K562 (cell line): Measurements from ENCODE around the gene ADARB2. TPM values are rescaled to one million over a fixed set of nuclear protein-coding genes. Genes with fewer than 3 reads are reported as not detected.

Source experiments
- ATAC-seq: fragments of 200-7000 bp; cut with Tn5 transposase; 3 replicates; pipeline ENCODE4 v1.9.1; 2020; ENCODE audit warnings: moderate library complexity
- BruUV-seq: library from RNA; stranded (reverse); fragments of 400-500 nt; replicated peaks from 2 replicates; lab custom pipeline; 2021; lab: Mats Ljungman, UMichigan
- CTCF ChIA-PET: fragments of 300-600 bp; formaldehyde crosslinking; extraction: SDS; loops from one replicate; lab custom pipeline; 2021; ENCODE audit warnings: low intra/inter-chr PET ratio; lab: Yijun Ruan, JAX
- POLR2A ChIA-PET: fragments of 300-600, 350-650 bp; sonication (Branson Sonifier 250); formaldehyde crosslinking; extraction: SDS; loops from one replicate; lab custom pipeline; 2021; ENCODE audit warnings: antibody characterized with exemption, inconsistent platforms; lab: Yijun Ruan, JAX
- DNase-seq, 4 experiments: peaks; one replicate each; pipeline versions ENCODE4 v3.0.0 to v3.0.0-alpha.2; 2011 to 2018; ENCODE audit warnings: low spot score in 3 of 4, mixed read lengths in 3 of 4; ENCODE audit errors: extremely low read depth in 1 of 4
- FAIRE-seq: peaks from 2 replicates; lab custom pipeline; 2011; peaks lifted over from hg19 to GRCh38; lab: Jason Lieb, UNC
- H2AFZ ChIP-seq: 2 replicates; pipeline ENCODE4 v1.6.0; 2011; ENCODE audit warnings: low read depth, low read length, control low read depth, inconsistent platforms
- H3K27ac ChIP-seq: fragments of 200-600 bp; 3 replicates; pipeline ENCODE4 v1.8.0; 2011; ENCODE audit warnings: low read depth, mild to moderate bottlenecking, control low read depth, inconsistent platforms, low read length, moderate library complexity, mixed read lengths; ENCODE audit errors: extremely low read depth
- H3K27me3 ChIP-seq, 2 experiments: fragments of 300-600 bp in 1 of 2; 2 replicates in 1 of 2; 3 replicates in 1 of 2; pipeline versions ENCODE4 v1.6.0 to v1.8.0; 2011; ENCODE audit warnings: inconsistent platforms in 2 of 2, low read length in 2 of 2, mild to moderate bottlenecking in 1 of 2, mixed read lengths in 1 of 2, moderate library complexity in 1 of 2; ENCODE audit not compliant: control insufficient read depth in 2 of 2, insufficient read depth in 2 of 2
- H3K36me3 ChIP-seq: fragments of 300-600 bp; 3 replicates; pipeline ENCODE4 v1.8.0; 2011; ENCODE audit warnings: mild to moderate bottlenecking, low read length, inconsistent platforms; ENCODE audit not compliant: control insufficient read depth, insufficient read depth
- H3K4me1 ChIP-seq, 2 experiments: fragments of 200-600 bp in 1 of 2; replicated peaks in 1 of 2; 2 replicates in 1 of 2; 3 replicates in 1 of 2; pipeline versions ENCODE4 v1.5.1 to v1.8.0; 2011; ENCODE audit warnings: inconsistent platforms in 2 of 2, low read length in 2 of 2, mild to moderate bottlenecking in 1 of 2, mixed read lengths in 1 of 2, moderate library complexity in 1 of 2; ENCODE audit not compliant: control insufficient read depth in 2 of 2, insufficient read depth in 2 of 2
- H3K4me2 ChIP-seq: 2 replicates; pipeline ENCODE4 v1.6.1; 2011; ENCODE audit warnings: low read length, control low read depth, inconsistent platforms, mixed read lengths; ENCODE audit not compliant: insufficient read depth
- H3K4me3 ChIP-seq: fragments of 200-600 bp; sonication (generic), shearing (Covaris generic); 2 replicates; pipeline ENCODE4 v1.5.1; 2016; ENCODE audit warnings: control low read depth, inconsistent platforms
- H3K79me2 ChIP-seq: fragments of 200-600 bp; 3 replicates; pipeline ENCODE4 v1.8.0; 2011; ENCODE audit warnings: low read length, inconsistent platforms; ENCODE audit not compliant: control insufficient read depth, insufficient read depth
- H3K9ac ChIP-seq, 2 experiments: 2 replicates each; pipeline versions ENCODE4 v1.6.0 to v1.6.1; 2011; ENCODE audit warnings: low read depth in 2 of 2, low read length in 2 of 2, control low read depth in 1 of 2, inconsistent platforms in 1 of 2, mild to moderate bottlenecking in 1 of 2, mixed read lengths in 1 of 2; ENCODE audit not compliant: insufficient read depth in 1 of 2
- H3K9me1 ChIP-seq: one replicate; pipeline ENCODE4 v1.6.0; 2011; ENCODE audit warnings: inconsistent platforms, mild to moderate bottlenecking, low read length, moderate library complexity; ENCODE audit not compliant: control insufficient read depth, insufficient read depth
- H3K9me3 ChIP-seq: replicated peaks from 2 replicates; pipeline ENCODE4 v1.5.1; 2011; ENCODE audit warnings: low read depth, low read length, inconsistent platforms; ENCODE audit not compliant: control insufficient read depth, insufficient read depth
- H4K20me1 ChIP-seq: replicated peaks from 2 replicates; pipeline ENCODE4 v1.6.1; 2011; ENCODE audit warnings: low read length, inconsistent platforms, mixed read lengths; ENCODE audit not compliant: control insufficient read depth, insufficient read depth
- CBX1 ChIP-seq: sonication (generic); IDR thresholded peaks from 2 replicates; pipeline ENCODE4 v1.6.1; 2016; ENCODE audit warnings: antibody characterized with exemption, low read depth, mild to moderate bottlenecking
- ETS1 ChIP-seq: conservative IDR thresholded peaks from 2 replicates; pipeline ENCODE4 v1.6.1; 2011; ENCODE audit warnings: low read depth, mild to moderate bottlenecking, low read length; ENCODE audit not compliant: control insufficient read depth
- FOXP4 ChIP-seq: sonication (generic); formaldehyde crosslinking; IDR thresholded peaks from 2 replicates; pipeline ENCODE4 v1.8.0; 2022; ENCODE audit warnings: mild to moderate bottlenecking, missing genetic modification reagents, borderline replicate concordance
- GABPA ChIP-seq: fragments of 200-800 bp; sonication (Bioruptor generic); conservative IDR thresholded peaks from 2 replicates; pipeline ENCODE4 v1.6.1; 2016; ENCODE audit warnings: low read depth, missing genetic modification characterization, missing compliant biosample characterization
- GATAD2A ChIP-seq: fragments of 450-650 bp; IDR thresholded peaks from 2 replicates; pipeline ENCODE4 v1.6.1; 2017
- HMG20B ChIP-seq: fragments of 250-450 bp; sonication (Bioruptor Pico); IDR thresholded peaks from 2 replicates; pipeline ENCODE4 v1.5.0; 2021; ENCODE audit warnings: mild to moderate bottlenecking
- HOXB6 ChIP-seq: fragments of 250-450 bp; sonication (Bioruptor Pico); IDR thresholded peaks from 2 replicates; pipeline ENCODE4 v1.5.1; 2022; ENCODE audit warnings: mild to moderate bottlenecking, borderline replicate concordance
- MEF2D ChIP-seq: conservative IDR thresholded peaks from 2 replicates; pipeline ENCODE4 v1.6.1; 2016; ENCODE audit warnings: low read depth, missing genetic modification characterization, missing compliant biosample characterization
- MYC ChIP-seq, 2 experiments: fragments of 250-450 bp in 1 of 2; sonication (Bioruptor Pico) in 1 of 2; IDR thresholded peaks; 2 replicates each; pipeline versions ENCODE4 v1.5.1 to v1.6.1; 2012 to 2021; ENCODE audit warnings: low read depth in 2 of 2, borderline replicate concordance in 1 of 2, improper control_type of control experiment in 1 of 2, low read length in 1 of 2, mild to moderate bottlenecking in 1 of 2, moderate library complexity in 1 of 2
- RNF219 ChIP-seq: fragments of 250-450 bp; sonication (Bioruptor Pico); IDR thresholded peaks from 2 replicates; pipeline ENCODE4 v1.5.0; 2022; ENCODE audit warnings: mild to moderate bottlenecking
- ZBTB34 ChIP-seq: fragments of 250-450 bp; sonication (Bioruptor Pico); IDR thresholded peaks from 2 replicates; pipeline ENCODE4 v1.8.0; 2021; ENCODE audit warnings: mild to moderate bottlenecking, moderate library complexity
- ZNF212 ChIP-seq: fragments of 450-650 bp; formaldehyde crosslinking; IDR thresholded peaks from 2 replicates; pipeline ENCODE4 v1.4.0; 2020; ENCODE audit warnings: mild to moderate bottlenecking
- WGBS: fragments of 100-300 bp; shearing (Covaris generic); methylation state at CpG from one replicate; pipeline ENCODE4 v1.1.6; 2016; ENCODE audit warnings: low coverage, mixed read lengths; ENCODE audit not compliant: insufficient coverage; ENCODE audit errors: missing lambda C conversion rate; 5-methylcytosine and 5-hydroxymethylcytosine counted together
- in situ Hi-C: fragments of 300-500 bp; cut with MboI; formaldehyde crosslinking; loops from 4 replicates; pipeline ENCODE4 v1.15.0; 2018; ENCODE audit warnings: inconsistent platforms, mixed read lengths
- intact Hi-C: fragments of 100-400 bp; cut with micrococcal nuclease; formaldehyde crosslinking; loops from 2 replicates; pipeline ENCODE4 v1.14.2; 2022
- polyA plus RNA-seq, 8 experiments: library from polyadenylated mRNA; depleted of rRNA in 4 of 8; stranded (reverse) in 5 of 8; unstranded in 3 of 8; fragments of >200 nt; fragmentation: Nextera tagmentation in 2 of 8; fragmentation: Illumina TruSeq in 1 of 8; extraction: Ambion mirVana in 2 of 8; extraction: Trizol in 1 of 8; gene quantifications; 2 replicates each; pipeline versions ENCODE4 v1.2.1 to v1.2.3, GENCODE V29; 2011 to 2014; ENCODE audit warnings: inconsistent platforms in 1 of 8, missing spikeins in 1 of 8
- total RNA-seq, 7 experiments: library from RNA; depleted of rRNA in 6 of 7; stranded (reverse); fragments of >200 nt in 6 of 7; fragmentation: Illumina TruSeq in 2 of 7; extraction: Trizol in 2 of 7; gene quantifications; 2 replicates each; pipeline versions ENCODE4 v1.2.1 to v1.2.3, GENCODE V29; 2011 to 2021; ENCODE audit warnings: low replicate concordance in 1 of 7
- TF ChIP-seq, protein P1 (sequence below): fragments of 250-450 bp; sonication (Bioruptor Pico); IDR thresholded peaks from 2 replicates; pipeline ENCODE4 v1.5.1; 2021; ENCODE audit warnings: mild to moderate bottlenecking

ADARB2 gene
- total and polyA plus RNA-seq, 9 of the 15 experiments (the other 6 are each of a cell fraction or from before 2014, with no cell fraction given) = not detected

GRCh38 chr10:1744524-1744923 lies 7.2 kb upstream of the ADARB2 start:
- no peak for ATAC-seq
- Histone ChIP-seq H3K4me3 (no peak overlapping the region), H3K9me3 (no peaks in the 10 kb centered on the region), H3K9ac (no peak overlapping the region), H3K79me2 (no peaks in the 10 kb centered on the region), H3K9me1 (no peaks in the 10 kb centered on the region), H3K27me3 (peaks cover 7 to 27% of the 10 kb centered on the region in 2 experiments; a peak in 4 of 5 replicates), H4K20me1 (no peaks in the 10 kb centered on the region; the same call in 1 of the 2 replicates), H3K36me3 (no peaks in the 10 kb centered on the region), H3K27ac (no peak overlapping the region), H3K4me2 (no peak overlapping the region), H3K4me1 (no peaks in the 10 kb centered on the region), H2AFZ (no peak overlapping the region)
- ChIA-PET CTCF (no interaction called here), POLR2A (no interaction called here)
- in situ Hi-C loops = no loop called here
- no peak for FAIRE-seq
- intact Hi-C loops = no loop called here
- DNase-seq = no peak
- 1% methylated on average over 12 of the region's 12 CpGs for WGBS
- BruUV-seq = no TSS peak
- TF ChIP-seq ZBTB34 = no peak
- no peak for TF ChIP-seq HOXB6 (CRISPR knock-in tag)
- TF ChIP-seq MYC (IDR thresholded peaks at IDR 0.05; ENCODE audit: low read depth, low read length) = no peak
- no peak for TF ChIP-seq MYC (CRISPR knock-in tag; IDR thresholded peaks at IDR 0.05; ENCODE audit: borderline replicate concordance, low read depth)
- TF ChIP-seq HMG20B (CRISPR knock-in tag) = no peak
- TF ChIP-seq RNF219 (CRISPR knock-in tag) = no peak
- no peak for TF ChIP-seq GABPA (tag)
- TF ChIP-seq GATAD2A = no peak
- TF ChIP-seq ZNF212 (CRISPR knock-in tag) = no peak
- TF ChIP-seq CBX1 = no peak
- TF ChIP-seq, protein P1, sequence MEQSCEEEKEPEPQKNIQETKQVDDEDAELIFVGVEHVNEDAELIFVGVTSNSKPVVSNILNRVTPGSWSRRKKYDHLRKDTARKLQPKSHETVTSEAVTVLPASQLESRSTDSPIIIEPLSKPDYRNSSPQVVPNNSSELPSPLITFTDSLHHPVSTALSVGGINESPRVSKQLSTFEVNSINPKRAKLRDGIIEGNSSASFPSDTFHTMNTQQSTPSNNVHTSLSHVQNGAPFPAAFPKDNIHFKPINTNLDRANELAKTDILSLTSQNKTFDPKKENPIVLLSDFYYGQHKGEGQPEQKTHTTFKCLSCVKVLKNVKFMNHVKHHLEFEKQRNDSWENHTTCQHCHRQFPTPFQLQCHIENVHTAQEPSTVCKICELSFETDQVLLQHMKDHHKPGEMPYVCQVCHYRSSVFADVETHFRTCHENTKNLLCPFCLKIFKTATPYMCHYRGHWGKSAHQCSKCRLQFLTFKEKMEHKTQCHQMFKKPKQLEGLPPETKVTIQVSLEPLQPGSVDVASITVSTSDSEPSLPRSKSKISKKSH = no peak
- no peak for TF ChIP-seq ETS1
- no peak for TF ChIP-seq MEF2D (tag)
- TF ChIP-seq FOXP4 (CRISPR knock-in tag) = no peak
